Colon (tissue), 2 donors: ENCODE data around the gene GLYATL3.

Source experiments
- FAIRE-seq: peaks from 2 replicates; lab custom pipeline; 2012; peaks lifted over from hg19 to GRCh38; lab: Jason Lieb, UNC
- donor health status: control.
- donor health status: control.

Gene GLYATL3

GRCh38 chr6:49548613-49549304, 49.0 kb downstream of the GLYATL3 start:
- no peak for FAIRE-seq

GRCh38 chr6:49549691-49550491, 50.2 kb downstream of the GLYATL3 start:
- FAIRE-seq, result no peak

- FAIRE-seq, result no peak
These were observed 50.9 kb downstream of the GLYATL3 start, which contains the start of gene C6orf141 for GRCh38 chr6:49550492-49551077. C6orf141 (plus strand) TSS chr6:49550668; CDS start chr6:49550793, 125 bp downstream.

DNA sequence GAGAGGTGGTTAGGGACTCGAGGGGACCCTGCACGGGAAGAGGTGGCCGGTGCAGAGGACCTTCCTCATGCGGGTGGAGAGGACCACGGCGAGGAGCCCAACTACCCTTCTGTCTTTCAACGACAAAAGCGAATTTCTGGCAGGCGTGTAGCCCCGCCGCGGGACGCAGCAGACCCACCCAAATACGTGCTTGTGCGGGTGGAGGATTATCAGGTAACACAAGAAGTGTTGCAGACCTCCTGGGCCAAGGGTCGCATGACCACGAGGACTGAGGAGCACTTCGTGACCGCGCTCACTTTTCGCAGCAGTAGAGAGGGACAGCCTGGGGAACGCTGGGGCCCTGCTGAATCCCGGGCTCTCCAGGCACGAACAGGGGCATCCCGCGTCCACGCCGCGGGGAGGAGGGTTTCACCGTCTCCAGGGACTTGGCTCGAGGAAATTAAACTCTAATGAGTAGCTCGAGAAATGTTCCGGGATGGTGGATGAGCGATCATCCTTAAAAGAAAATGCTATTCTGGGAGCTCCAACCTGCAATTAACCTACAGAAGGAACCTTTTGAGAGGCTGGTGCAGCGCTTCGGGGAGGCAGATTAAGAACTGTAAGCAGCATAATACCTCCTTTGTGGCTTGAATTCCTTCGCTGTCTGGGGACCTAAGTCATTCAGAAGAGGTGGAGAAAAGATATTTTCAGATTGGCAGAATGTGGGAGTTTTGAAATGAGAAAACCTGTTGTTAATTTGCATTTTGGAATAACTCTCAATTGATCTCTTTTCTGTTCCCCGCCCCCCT, 51.5 kb downstream of the GLYATL3 start:
- no peak for FAIRE-seq

- no peak for FAIRE-seq
These were observed 52.1 kb downstream of the GLYATL3 start for GRCh38 chr6:49551866-49552129.

DNA sequence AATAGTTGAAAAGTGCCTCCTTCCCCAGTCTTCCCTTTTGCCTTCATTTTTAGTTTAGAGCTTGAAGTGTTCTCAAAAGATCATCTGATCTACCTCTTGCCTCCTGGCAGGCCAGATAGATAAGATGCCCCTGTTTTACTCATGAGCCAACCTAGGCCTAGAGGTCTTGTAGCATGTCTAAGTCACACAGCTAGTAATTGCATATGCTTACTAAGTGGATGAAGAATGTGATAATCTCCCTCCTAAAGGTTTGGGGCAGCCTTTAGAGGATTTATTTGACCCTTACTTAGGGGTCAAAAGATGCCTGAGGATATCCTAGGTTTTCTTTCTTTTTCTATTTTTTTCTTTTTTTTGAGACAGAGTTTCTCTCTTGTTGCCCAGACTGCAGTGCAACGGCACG, 52.9 kb downstream of the GLYATL3 start:
- FAIRE-seq, result no peak

DNA sequence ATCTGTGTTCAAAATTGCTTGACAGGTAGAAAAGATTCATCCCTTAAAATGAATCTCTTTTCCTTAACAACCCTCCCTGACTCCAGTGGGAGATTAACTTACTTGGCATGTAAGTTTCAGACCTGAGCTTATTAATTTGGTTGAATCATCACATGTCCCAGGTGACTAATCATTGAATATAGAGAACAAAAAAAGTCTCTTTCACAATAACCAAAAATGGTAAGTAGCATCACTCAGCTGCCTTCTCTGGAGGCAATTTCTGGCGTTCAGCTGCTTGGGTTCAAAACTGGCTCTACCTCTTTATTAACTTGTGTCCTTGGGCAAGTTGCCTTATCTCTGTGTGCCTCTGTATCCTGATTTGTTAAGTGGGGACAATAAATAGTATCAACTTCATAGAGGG, 53.7 kb downstream of the GLYATL3 start:
- no peak for FAIRE-seq

DNA sequence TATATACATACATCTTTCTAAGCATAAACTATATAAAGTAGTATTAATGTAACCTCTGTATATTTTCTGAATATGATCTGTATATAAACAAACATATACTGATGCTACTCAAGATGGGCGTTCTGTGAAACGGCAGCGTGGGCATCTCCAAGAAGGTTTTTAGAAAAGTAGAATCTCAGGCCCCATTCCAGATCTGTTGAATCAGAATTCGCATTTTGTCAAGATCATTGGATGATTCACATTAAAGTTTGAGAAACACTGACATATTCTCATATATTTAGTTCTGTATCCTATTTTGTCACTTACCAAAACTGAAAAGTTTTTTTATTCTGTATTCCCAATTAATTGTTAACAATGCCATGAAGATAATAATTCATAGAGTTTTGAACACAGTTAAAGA, 56.2 kb downstream of the GLYATL3 start:
- FAIRE-seq, result no peak

GRCh38 chr6:49556429-49556837, 56.7 kb downstream of the GLYATL3 start:
- no peak for FAIRE-seq

DNA sequence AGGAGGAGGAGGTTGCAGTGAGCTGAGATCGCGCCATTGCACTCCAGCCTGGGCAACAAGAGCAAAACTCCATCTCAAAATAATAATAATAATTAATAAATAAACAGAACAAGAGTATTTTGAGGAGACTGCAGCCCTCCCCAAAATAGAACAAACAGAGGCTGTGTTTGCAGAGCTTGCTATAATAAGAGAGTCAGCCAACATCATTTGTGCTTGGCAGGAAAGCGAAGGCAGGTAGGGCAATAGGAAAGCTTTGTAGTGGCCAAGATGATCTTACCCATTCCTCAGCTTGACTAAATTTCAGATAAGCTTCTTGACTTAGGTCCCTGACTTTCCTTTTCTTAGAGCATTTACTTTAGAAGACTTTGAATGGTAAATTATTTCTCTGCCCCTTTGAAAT, 57.5 kb downstream of the GLYATL3 start:
- no peak for FAIRE-seq

GRCh38 chr6:49558238-49558637, 58.5 kb downstream of the GLYATL3 start:
- FAIRE-seq, result no peak

GRCh38 chr6:49563006-49563886, 63.5 kb downstream of the GLYATL3 start:
- no peak for FAIRE-seq

GRCh38 chr6:49564552-49564951, 64.8 kb downstream of the GLYATL3 start:
- FAIRE-seq, result no peak

DNA sequence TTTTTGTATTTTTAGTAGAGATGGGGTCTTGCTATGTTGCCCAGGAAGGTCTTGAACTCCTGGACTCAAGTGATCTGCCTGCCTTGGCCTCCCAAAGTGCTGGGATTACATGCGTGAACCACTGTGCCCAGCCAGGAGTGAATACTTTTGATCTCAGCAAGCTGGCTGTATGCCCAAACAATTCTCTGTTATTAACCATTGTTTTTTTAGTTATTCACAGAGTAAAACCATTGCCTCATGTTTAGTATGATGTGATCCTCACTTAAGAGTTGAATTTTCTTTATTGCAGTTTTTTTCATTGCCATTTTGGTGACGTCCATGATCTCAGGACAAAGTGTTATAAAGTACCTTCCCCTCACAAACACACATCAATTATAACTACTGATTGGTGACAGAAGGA, 65.5 kb downstream of the GLYATL3 start:
- FAIRE-seq, result no peak

- FAIRE-seq, result no peak
These were observed 66.1 kb downstream of the GLYATL3 start for GRCh38 chr6:49565855-49566254.

DNA sequence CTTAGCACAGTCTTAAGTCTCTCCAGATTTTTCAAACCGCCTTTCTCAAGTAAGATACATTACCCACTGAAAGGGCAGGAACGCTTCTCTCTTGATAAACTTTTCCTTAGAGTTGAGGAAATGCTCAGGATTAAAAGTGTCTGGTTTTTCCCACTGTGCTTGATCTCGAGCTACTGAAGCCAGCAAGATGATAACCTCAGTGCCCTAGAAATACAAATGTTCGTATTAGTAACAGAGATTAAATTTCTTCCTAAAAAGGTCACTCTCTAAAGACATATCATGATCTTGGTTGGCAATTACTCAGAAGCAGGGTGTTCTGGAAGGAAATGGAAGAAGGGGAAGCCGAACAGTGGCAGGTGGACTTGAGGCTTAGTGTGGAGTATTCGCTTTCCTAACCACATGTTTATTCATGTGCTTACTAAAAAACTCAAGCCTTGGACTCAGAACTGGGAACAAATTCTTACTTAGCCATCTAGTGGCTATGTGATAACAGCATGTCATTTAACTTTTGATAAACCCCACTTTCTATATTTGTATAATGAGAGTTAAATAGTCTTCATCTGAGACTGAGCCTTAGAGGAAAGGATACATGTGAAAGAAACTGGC, 70.9 kb downstream of the GLYATL3 start:
- no peak for FAIRE-seq

- FAIRE-seq, result no peak
These were observed 76.9 kb downstream of the GLYATL3 start for GRCh38 chr6:49576618-49577017.
